ENCODE results near the gene UBE2D4. TPM values are rescaled to one million over a fixed set of nuclear protein-coding genes. Genes with fewer than 3 reads are reported as not detected.

Gene UBE2D4
- total RNA-seq, 4 donors from 2014 or later = 13.6 to 29.1 (median 17.2) TPM

DNA sequence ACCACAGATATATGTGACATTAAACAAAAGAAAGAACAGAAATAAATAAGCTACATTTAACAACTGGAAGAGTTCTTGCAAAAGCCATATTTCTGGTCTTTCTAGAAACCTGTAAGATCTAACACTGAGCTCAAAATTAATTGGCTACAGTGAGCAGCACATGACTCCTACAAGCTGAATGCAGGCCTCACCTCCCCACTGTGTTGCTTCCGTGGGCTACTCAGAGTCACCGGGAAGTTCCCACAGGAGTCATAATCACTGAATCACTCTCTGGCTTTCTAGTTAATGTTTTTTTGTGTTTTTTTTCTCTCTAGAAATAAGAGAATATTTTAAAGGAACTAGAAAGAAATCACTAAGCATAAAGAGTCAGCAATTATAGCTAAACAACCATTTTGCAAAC, 46.8 kb upstream of the UBE2D4 start:
- Histone ChIP-seq H3K27ac (no peak overlapping the region), H3K27me3 (no peaks in the 10 kb centered on the region), H3K36me3 (peaks cover 83% of the 10 kb centered on the region), H3K4me1 (peaks cover 5% of the 10 kb centered on the region), H3K4me3 (no peak overlapping the region), H3K9me3 (no peaks in the 10 kb centered on the region)
- TF ChIP-seq, protein P1, sequence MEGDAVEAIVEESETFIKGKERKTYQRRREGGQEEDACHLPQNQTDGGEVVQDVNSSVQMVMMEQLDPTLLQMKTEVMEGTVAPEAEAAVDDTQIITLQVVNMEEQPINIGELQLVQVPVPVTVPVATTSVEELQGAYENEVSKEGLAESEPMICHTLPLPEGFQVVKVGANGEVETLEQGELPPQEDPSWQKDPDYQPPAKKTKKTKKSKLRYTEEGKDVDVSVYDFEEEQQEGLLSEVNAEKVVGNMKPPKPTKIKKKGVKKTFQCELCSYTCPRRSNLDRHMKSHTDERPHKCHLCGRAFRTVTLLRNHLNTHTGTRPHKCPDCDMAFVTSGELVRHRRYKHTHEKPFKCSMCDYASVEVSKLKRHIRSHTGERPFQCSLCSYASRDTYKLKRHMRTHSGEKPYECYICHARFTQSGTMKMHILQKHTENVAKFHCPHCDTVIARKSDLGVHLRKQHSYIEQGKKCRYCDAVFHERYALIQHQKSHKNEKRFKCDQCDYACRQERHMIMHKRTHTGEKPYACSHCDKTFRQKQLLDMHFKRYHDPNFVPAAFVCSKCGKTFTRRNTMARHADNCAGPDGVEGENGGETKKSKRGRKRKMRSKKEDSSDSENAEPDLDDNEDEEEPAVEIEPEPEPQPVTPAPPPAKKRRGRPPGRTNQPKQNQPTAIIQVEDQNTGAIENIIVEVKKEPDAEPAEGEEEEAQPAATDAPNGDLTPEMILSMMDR (IDR thresholded peaks at IDR 0.05) = no peak
- TF ChIP-seq POLR2A (IDR thresholded peaks at IDR 0.05) (no peak), EP300 (IDR thresholded peaks at IDR 0.05) (no peak), POLR2AphosphoS5 (IDR thresholded peaks at IDR 0.05) (no peak)
- WGBS = 54% methylated on average over 2 of the region's 2 CpGs
- DNase-seq (ENCODE audit: low spot score in 2 of 2) = no peak

DNA sequence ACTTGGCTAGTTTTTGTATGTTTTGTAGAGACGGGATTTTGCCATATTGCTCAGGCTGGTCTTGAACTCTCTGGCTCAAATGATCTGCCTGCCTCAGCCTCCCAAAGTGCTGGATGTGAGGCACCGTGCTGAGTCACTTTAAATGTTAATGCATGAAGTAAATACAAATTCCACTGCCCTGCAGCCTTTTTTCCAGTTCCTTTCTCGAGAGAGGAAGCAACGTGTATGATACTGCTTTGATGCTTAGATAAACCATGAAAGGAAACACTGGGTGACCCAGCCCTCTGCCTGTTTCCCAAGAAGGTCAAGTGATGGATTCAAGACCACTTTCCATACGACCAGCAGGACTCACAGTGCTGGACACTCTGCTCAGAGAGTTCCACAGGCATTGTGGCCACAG, 45.6 kb upstream of the UBE2D4 start:
- H3K27ac ChIP-seq = no peak overlapping the region
- WGBS = 65% methylated on average over 5 of the region's 5 CpGs
- peaks cover 5% of the 10 kb centered on the region for H3K4me1 ChIP-seq
- no peak for DNase-seq (ENCODE audit: low spot score in 2 of 2)
- H3K9me3 ChIP-seq = no peaks in the 10 kb centered on the region
- peaks cover 85% of the 10 kb centered on the region for H3K36me3 ChIP-seq
- H3K4me3 ChIP-seq = no peak overlapping the region
- TF ChIP-seq, protein P1 (IDR thresholded peaks at IDR 0.05) = no peak
- TF ChIP-seq EP300 (IDR thresholded peaks at IDR 0.05) (no peak), POLR2AphosphoS5 (IDR thresholded peaks at IDR 0.05) (no peak), POLR2A (IDR thresholded peaks at IDR 0.05) (no peak)
- no peaks in the 10 kb centered on the region for H3K27me3 ChIP-seq

DNA sequence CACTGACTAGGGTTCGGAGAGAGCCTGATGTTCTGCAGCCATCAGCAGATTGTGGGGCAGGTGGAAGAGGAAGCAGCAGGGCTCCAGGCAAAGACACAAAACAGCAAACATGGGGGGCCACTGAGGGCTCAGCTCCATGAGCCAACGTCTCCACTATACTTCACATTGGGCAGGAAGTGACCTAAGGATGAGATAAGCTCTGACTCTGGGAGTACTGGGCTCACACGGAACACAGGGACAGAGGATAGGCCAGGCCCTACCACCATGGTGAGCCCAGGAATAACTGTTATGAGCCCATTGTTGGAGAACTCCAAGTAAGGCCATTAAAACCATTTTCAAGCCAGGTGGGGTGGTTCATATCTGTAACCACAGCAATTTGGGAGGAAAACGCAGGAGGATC, 42.0 kb upstream of the UBE2D4 start:
- no peaks in the 10 kb centered on the region for H3K9me3 ChIP-seq
- TF ChIP-seq POLR2AphosphoS5 (IDR thresholded peaks at IDR 0.05) = no peak
- no peak for TF ChIP-seq EP300 (IDR thresholded peaks at IDR 0.05)
- TF ChIP-seq, protein P1 (IDR thresholded peaks at IDR 0.05) = no peak
- TF ChIP-seq POLR2A (IDR thresholded peaks at IDR 0.05) = no peak
- H3K27me3 ChIP-seq = no peaks in the 10 kb centered on the region
- DNase-seq (ENCODE audit: low spot score in 2 of 2) = no peak
- peaks cover 8% of the 10 kb centered on the region for H3K4me1 ChIP-seq
- no peak overlapping the region for H3K27ac ChIP-seq
- H3K4me3 ChIP-seq = no peak overlapping the region
- H3K36me3 ChIP-seq = peaks cover 65% of the 10 kb centered on the region
- WGBS = 85% methylated on average over 4 of the region's 4 CpGs

DNA sequence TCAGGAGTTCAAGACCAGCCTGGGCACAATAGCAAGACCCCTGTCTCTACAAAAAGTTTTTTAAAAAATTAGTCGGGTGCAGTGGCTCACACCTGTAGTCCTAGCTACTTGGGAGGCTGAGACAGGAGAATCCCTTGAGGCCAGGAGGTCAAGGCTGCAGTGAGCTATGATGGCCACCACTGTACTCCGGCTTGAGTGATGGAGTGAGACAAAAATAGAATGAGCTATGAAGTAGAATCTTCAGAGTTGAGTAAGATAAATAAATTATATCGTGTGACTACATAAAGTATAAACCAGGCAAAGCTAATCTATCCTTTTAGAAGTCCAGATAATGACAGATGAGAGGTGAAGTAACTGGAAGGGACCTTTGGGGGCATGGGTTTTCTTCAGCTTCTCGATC, 41.6 kb upstream of the UBE2D4 start:
- no peak overlapping the region for H3K4me3 ChIP-seq
- no peak overlapping the region for H3K27ac ChIP-seq
- 90% methylated on average over 4 of the region's 4 CpGs for WGBS
- TF ChIP-seq POLR2AphosphoS5 (IDR thresholded peaks at IDR 0.05) = no peak
- TF ChIP-seq POLR2A (IDR thresholded peaks at IDR 0.05) = no peak
- TF ChIP-seq, protein P1 (IDR thresholded peaks at IDR 0.05) = no peak
- H3K27me3 ChIP-seq = no peaks in the 10 kb centered on the region
- H3K9me3 ChIP-seq = no peaks in the 10 kb centered on the region
- H3K36me3 ChIP-seq = peaks cover 62% of the 10 kb centered on the region
- peaks cover 11% of the 10 kb centered on the region for H3K4me1 ChIP-seq
- DNase-seq (ENCODE audit: low spot score in 2 of 2) = no peak

DNA sequence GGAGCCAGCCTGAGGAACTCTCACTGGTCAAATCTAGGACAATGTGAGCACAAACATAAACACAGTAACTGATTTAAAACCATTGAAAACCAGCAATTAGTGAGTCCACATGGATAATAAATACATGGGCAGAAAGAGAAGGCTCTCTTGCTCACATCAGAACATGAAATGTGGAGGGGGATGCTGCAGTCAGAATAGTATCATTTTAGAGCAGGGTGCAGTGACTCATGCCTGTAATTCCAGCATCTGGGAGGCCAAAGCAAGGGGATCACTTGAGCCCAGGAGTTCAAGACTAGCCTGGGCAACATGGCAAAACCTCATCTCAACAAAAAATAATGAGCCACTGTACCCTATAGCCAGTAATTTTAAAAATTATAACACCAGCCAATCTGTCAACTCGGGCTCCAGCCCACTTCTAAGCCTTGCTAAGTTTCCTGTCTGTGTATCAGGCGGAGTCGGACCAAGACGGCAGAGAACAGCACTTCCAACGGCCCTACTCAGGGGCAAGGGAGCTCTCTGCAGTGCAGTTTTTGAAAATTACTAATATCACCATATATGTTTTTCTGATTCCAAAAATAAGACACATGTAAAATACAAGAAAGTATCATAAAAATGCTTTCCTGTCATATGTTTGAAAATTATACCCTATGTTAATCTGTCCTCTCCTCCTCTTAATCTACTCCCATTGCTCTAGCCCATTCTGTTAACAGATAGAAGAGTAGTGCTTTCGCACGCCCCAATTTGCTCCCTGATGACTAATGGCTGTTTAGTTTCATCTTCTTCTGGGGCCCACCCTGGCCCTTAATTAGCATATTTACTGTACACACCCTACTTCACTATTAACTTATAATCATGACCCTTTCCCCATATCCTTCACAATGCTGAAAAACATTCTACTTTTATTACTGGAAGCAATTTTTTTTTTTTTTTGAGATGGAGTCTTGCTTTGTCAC, 37.0 kb upstream of the UBE2D4 start:
- H3K27me3 ChIP-seq = no peaks in the 10 kb centered on the region
- no peak for TF ChIP-seq POLR2AphosphoS5 (IDR thresholded peaks at IDR 0.05)
- no peak for TF ChIP-seq POLR2A (IDR thresholded peaks at IDR 0.05)
- TF ChIP-seq, protein P1 (IDR thresholded peaks at IDR 0.05) = no peak
- no peak for TF ChIP-seq EP300 (IDR thresholded peaks at IDR 0.05)
- no peak overlapping the region for H3K27ac ChIP-seq
- no peaks in the 10 kb centered on the region for H3K9me3 ChIP-seq
- H3K36me3 ChIP-seq = peaks cover 29% of the 10 kb centered on the region
- H3K4me1 ChIP-seq = peaks cover 10% of the 10 kb centered on the region
- no peak overlapping the region for H3K4me3 ChIP-seq
- DNase-seq (ENCODE audit: low spot score in 2 of 2) = no peak
- WGBS = 69% methylated on average over 7 of the region's 7 CpGs
